ENCODE results near the gene MKRN2OS.

GRCh38 chr3:12553921-12554391 lies 8.7 kb upstream of the MKRN2OS start:
- TF ChIP-seq MAX (IDR thresholded peaks at IDR 0.05) (no peak), CTCF (IDR thresholded peaks at IDR 0.05; ENCODE audit: low read depth, low read length, missing input control) (no peak), ZBTB33 (IDR thresholded peaks at IDR 0.05) (no peak), YY1 (IDR thresholded peaks at IDR 0.05) (no peak), JUND (IDR thresholded peaks at IDR 0.05) (no peak), GABPA (IDR thresholded peaks at IDR 0.05 in 1 of 2, conservative IDR thresholded peaks at IDR 0.05 in 1 of 2) (no peak), SP1 (IDR thresholded peaks at IDR 0.05) (no peak)
- TF ChIP-seq, protein P1, sequence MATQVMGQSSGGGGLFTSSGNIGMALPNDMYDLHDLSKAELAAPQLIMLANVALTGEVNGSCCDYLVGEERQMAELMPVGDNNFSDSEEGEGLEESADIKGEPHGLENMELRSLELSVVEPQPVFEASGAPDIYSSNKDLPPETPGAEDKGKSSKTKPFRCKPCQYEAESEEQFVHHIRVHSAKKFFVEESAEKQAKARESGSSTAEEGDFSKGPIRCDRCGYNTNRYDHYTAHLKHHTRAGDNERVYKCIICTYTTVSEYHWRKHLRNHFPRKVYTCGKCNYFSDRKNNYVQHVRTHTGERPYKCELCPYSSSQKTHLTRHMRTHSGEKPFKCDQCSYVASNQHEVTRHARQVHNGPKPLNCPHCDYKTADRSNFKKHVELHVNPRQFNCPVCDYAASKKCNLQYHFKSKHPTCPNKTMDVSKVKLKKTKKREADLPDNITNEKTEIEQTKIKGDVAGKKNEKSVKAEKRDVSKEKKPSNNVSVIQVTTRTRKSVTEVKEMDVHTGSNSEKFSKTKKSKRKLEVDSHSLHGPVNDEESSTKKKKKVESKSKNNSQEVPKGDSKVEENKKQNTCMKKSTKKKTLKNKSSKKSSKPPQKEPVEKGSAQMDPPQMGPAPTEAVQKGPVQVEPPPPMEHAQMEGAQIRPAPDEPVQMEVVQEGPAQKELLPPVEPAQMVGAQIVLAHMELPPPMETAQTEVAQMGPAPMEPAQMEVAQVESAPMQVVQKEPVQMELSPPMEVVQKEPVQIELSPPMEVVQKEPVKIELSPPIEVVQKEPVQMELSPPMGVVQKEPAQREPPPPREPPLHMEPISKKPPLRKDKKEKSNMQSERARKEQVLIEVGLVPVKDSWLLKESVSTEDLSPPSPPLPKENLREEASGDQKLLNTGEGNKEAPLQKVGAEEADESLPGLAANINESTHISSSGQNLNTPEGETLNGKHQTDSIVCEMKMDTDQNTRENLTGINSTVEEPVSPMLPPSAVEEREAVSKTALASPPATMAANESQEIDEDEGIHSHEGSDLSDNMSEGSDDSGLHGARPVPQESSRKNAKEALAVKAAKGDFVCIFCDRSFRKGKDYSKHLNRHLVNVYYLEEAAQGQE (IDR thresholded peaks at IDR 0.05): no peak

All from liver (tissue), 3 donors.